ENCODE measurements around the gene DIAPH3. TPM values are rescaled to one million over a fixed set of nuclear protein-coding genes. Genes with fewer than 3 reads are reported as not detected.

The DIAPH3 gene
- polyA plus RNA-seq, 3 donors = 0.04 to 0.09 TPM; not detected in 1

DNA sequence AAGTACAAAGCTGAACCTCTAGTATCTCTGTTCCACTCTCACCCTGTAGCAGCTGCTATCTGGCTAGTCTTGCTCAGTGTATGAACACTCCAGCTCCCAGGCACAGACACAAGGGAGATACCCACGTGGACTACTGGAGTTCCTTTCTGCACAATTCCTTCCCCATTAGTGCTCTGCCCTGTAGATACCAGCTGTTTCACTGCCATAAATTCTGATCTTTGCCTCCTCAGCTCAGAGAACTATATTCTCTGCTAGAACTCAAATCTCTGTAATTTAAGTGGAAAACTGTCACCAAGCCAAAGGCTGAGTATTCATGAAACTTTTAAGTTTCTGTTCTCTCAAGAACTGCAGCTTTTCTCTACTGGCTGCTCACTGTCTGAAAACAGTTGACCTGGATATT is 273.7 kb downstream of the DIAPH3 start:
- H3K4me1 ChIP-seq (ENCODE audit: control insufficient read depth in 1 of 2, insufficient read depth in 2 of 2, low read length in 2 of 2) = no peaks in the 10 kb centered on the region
- Mint-ChIP-seq H3K27ac (no peak overlapping the region), H3K4me1 (no peaks in the 10 kb centered on the region), H3K9me3 (no peaks in the 10 kb centered on the region), H3K27me3 (ENCODE audit: low read depth in 3 of 3) (no peaks in the 10 kb centered on the region), H3K36me3 (no peaks in the 10 kb centered on the region), H3K4me3 (no peak overlapping the region)
- H3K27me3 ChIP-seq (ENCODE audit: control insufficient read depth in 2 of 2, insufficient read depth in 2 of 2, low read length in 2 of 2) = no peaks in the 10 kb centered on the region
- no peak overlapping the region for H2AFZ ChIP-seq (ENCODE audit: insufficient read depth, low read depth, low read length, poor library complexity, severe bottlenecking)
- 100% methylated on average over 1 of the region's 1 CpG for WGBS (ENCODE audit: insufficient coverage)
- H3K9me3 ChIP-seq (replicated peaks in 1 of 2; ENCODE audit: control insufficient read depth in 1 of 2, insufficient read depth in 1 of 2, low read length in 2 of 2) = no peaks in the 10 kb centered on the region
- H3K27ac ChIP-seq (ENCODE audit: low read depth in 1 of 2, low read length in 2 of 2) = no peak overlapping the region
- intact Hi-C loops (cut with micrococcal nuclease) = no loop called here
- TF ChIP-seq, protein P1, sequence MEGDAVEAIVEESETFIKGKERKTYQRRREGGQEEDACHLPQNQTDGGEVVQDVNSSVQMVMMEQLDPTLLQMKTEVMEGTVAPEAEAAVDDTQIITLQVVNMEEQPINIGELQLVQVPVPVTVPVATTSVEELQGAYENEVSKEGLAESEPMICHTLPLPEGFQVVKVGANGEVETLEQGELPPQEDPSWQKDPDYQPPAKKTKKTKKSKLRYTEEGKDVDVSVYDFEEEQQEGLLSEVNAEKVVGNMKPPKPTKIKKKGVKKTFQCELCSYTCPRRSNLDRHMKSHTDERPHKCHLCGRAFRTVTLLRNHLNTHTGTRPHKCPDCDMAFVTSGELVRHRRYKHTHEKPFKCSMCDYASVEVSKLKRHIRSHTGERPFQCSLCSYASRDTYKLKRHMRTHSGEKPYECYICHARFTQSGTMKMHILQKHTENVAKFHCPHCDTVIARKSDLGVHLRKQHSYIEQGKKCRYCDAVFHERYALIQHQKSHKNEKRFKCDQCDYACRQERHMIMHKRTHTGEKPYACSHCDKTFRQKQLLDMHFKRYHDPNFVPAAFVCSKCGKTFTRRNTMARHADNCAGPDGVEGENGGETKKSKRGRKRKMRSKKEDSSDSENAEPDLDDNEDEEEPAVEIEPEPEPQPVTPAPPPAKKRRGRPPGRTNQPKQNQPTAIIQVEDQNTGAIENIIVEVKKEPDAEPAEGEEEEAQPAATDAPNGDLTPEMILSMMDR (IDR thresholded peaks at IDR 0.05) = no peak
- no peak overlapping the region for H3K4me3 ChIP-seq (replicated peaks in 1 of 3; ENCODE audit: low read depth in 2 of 3, low read length in 3 of 3)
- H4K20me1 ChIP-seq (ENCODE audit: insufficient read depth, low read length) = no peaks in the 10 kb centered on the region
- H3K9ac ChIP-seq (ENCODE audit: insufficient read depth, low read length, poor library complexity, severe bottlenecking) = no peak overlapping the region
- no peak overlapping the region for H3K4me2 ChIP-seq (replicated peaks; ENCODE audit: extremely low read depth, low read length, poor library complexity, severe bottlenecking)
- H3K79me2 ChIP-seq (ENCODE audit: insufficient read depth, low read length) = no peaks in the 10 kb centered on the region
- H3K36me3 ChIP-seq (replicated peaks in 1 of 2; ENCODE audit: control insufficient read depth in 1 of 2, insufficient read depth in 2 of 2, low read length in 2 of 2) = no peaks in the 10 kb centered on the region
- no peak for DNase-seq

DNA sequence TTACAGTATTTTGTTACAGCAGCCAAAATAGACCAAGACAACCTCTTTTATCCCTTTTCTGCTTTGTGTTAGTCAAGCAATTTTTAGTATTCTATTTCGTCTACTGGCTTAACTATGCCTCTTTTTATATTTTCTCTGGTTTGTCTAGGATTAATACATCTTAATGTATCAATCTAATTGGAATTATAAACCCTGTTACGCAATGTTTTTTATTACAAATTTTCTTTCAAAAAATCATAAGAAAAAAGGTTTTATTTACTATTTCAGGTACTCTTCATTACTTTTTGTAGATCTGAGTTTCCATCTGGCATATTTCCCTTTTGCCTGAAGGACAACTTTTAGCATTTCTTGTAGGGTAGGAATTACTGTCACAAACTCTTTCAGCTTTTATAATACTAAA is 275.3 kb downstream of the DIAPH3 start:
- Mint-ChIP-seq H3K27ac (no peak overlapping the region), H3K27me3 (ENCODE audit: low read depth in 3 of 3) (no peaks in the 10 kb centered on the region), H3K36me3 (no peaks in the 10 kb centered on the region), H3K9me3 (no peaks in the 10 kb centered on the region), H3K4me3 (no peak overlapping the region), H3K4me1 (no peaks in the 10 kb centered on the region)
- Histone ChIP-seq H3K9me3 (replicated peaks in 1 of 2; ENCODE audit: control insufficient read depth in 1 of 2, insufficient read depth in 1 of 2, low read length in 2 of 2) (no peaks in the 10 kb centered on the region), H3K4me3 (replicated peaks in 1 of 3; ENCODE audit: low read depth in 2 of 3, low read length in 3 of 3) (no peak overlapping the region), H3K9ac (ENCODE audit: insufficient read depth, low read length, poor library complexity, severe bottlenecking) (no peak overlapping the region), H3K27ac (ENCODE audit: low read depth in 1 of 2, low read length in 2 of 2) (no peak overlapping the region), H4K20me1 (ENCODE audit: insufficient read depth, low read length) (no peaks in the 10 kb centered on the region), H3K27me3 (ENCODE audit: control insufficient read depth in 2 of 2, insufficient read depth in 2 of 2, low read length in 2 of 2) (no peaks in the 10 kb centered on the region), H3K79me2 (ENCODE audit: insufficient read depth, low read length) (no peaks in the 10 kb centered on the region), H3K4me2 (replicated peaks; ENCODE audit: extremely low read depth, low read length, poor library complexity, severe bottlenecking) (no peak overlapping the region), H2AFZ (ENCODE audit: insufficient read depth, low read depth, low read length, poor library complexity, severe bottlenecking) (no peak overlapping the region), H3K4me1 (ENCODE audit: control insufficient read depth in 1 of 2, insufficient read depth in 2 of 2, low read length in 2 of 2) (no peaks in the 10 kb centered on the region), H3K36me3 (replicated peaks in 1 of 2; ENCODE audit: control insufficient read depth in 1 of 2, insufficient read depth in 2 of 2, low read length in 2 of 2) (no peaks in the 10 kb centered on the region)
- no peak for DNase-seq
- TF ChIP-seq, protein P1 (IDR thresholded peaks at IDR 0.05) = no peak
- intact Hi-C loops (cut with micrococcal nuclease) = no loop called here
- no CpG with 5 or more reads among the region's 2 CpGs for WGBS (ENCODE audit: insufficient coverage)

All from CD14-positive monocyte (primary cell).